IMR-90 (cell line): ENCODE results near the gene SLC30A7. TPM values are rescaled to one million over a fixed set of nuclear protein-coding genes. Genes with fewer than 3 reads are reported as not detected.

Experiments used
- ATAC-seq: fragments of 200-7000 bp; cut with Tn5 transposase; 2 replicates; pipeline ENCODE4 v1.9.1; 2020; ENCODE audit warnings: low read depth, mild to moderate bottlenecking, moderate library complexity
- BruUV-seq: library from RNA; stranded (reverse); fragments of 400-500 nt; replicated peaks from 2 replicates; lab custom pipeline; 2021; lab: Mats Ljungman, UMichigan
- CTCF ChIA-PET: fragments of 300-600 bp; formaldehyde crosslinking; extraction: SDS; loops from one replicate; lab custom pipeline; 2021; ENCODE audit warnings: antibody characterized with exemption; lab: Yijun Ruan, JAX
- POLR2A ChIA-PET: fragments of 300-600 bp; sonication (Branson Sonifier 250); formaldehyde crosslinking; loops from one replicate; lab custom pipeline; 2022; ENCODE audit warnings: antibody characterized with exemption; ENCODE audit not compliant: unreplicated experiment; lab: Charles Lee
- DNase-seq: peaks from one replicate; pipeline ENCODE4 v3.0.0; 2013
- H2AFZ ChIP-seq: replicated peaks from 2 replicates; pipeline ENCODE3; 2013; ENCODE audit warnings: low read length, mild to moderate bottlenecking; ENCODE audit not compliant: poor library complexity
- H2AK5ac ChIP-seq: 2 replicates; pipeline ENCODE4 v1.6.1; 2013; ENCODE audit warnings: low read depth, low read length, inconsistent platforms
- H2AK9ac ChIP-seq: replicated peaks from 2 replicates; pipeline ENCODE3; 2013; ENCODE audit warnings: mild to moderate bottlenecking, low read depth, low read length, moderate library complexity; ENCODE audit not compliant: poor library complexity
- H2BK120ac ChIP-seq: 2 replicates; pipeline ENCODE4 v1.6.1; 2013; ENCODE audit warnings: low read depth, low read length, inconsistent platforms
- H2BK15ac ChIP-seq: 3 replicates; pipeline ENCODE4 v1.6.1; 2013; ENCODE audit warnings: low read depth, low read length, inconsistent platforms
- H2BK20ac ChIP-seq: 2 replicates; pipeline ENCODE4 v1.6.1; 2013; ENCODE audit warnings: low read depth, mild to moderate bottlenecking, inconsistent platforms, low read length, moderate library complexity
- H2BK5ac ChIP-seq: 2 replicates; pipeline ENCODE4 v1.6.1; 2013; ENCODE audit warnings: mild to moderate bottlenecking, low read depth, low read length, inconsistent platforms; ENCODE audit not compliant: poor library complexity, severe bottlenecking
- H3K14ac ChIP-seq: replicated peaks from 2 replicates; pipeline ENCODE4 v1.6.1; 2013; ENCODE audit warnings: low read depth, low read length, inconsistent platforms
- H3K18ac ChIP-seq: 2 replicates; pipeline ENCODE4 v1.6.1; 2013; ENCODE audit warnings: low read depth, low read length, control low read depth
- H3K23ac ChIP-seq: 2 replicates; pipeline ENCODE4 v1.6.1; 2013; ENCODE audit warnings: low read depth, low read length, inconsistent platforms
- H3K27ac ChIP-seq: 2 replicates; pipeline ENCODE4 v1.5.1; 2013; ENCODE audit warnings: mild to moderate bottlenecking, control low read depth, low read length; ENCODE audit not compliant: insufficient read depth
- H3K27me3 ChIP-seq: 2 replicates; pipeline ENCODE4 v1.6.1; 2013; ENCODE audit warnings: low read length; ENCODE audit not compliant: control insufficient read depth, insufficient read depth
- H3K36me3 ChIP-seq: 2 replicates; pipeline ENCODE4 v1.6.1; 2013; ENCODE audit warnings: low read length, mixed read lengths; ENCODE audit not compliant: control insufficient read depth, insufficient read depth
- H3K4ac ChIP-seq: 2 replicates; pipeline ENCODE4 v1.6.1; 2013; ENCODE audit warnings: low read depth, low read length, inconsistent platforms
- H3K4me1 ChIP-seq: 2 replicates; pipeline ENCODE4 v1.6.1; 2013; ENCODE audit warnings: low read length, mixed read lengths; ENCODE audit not compliant: control insufficient read depth, insufficient read depth
- H3K4me2 ChIP-seq: 2 replicates; pipeline ENCODE4 v1.6.1; 2013; ENCODE audit warnings: low read depth, mild to moderate bottlenecking, control low read depth, low read length, moderate library complexity
- H3K4me3 ChIP-seq: 2 replicates; pipeline ENCODE4 v1.5.1; 2013; ENCODE audit warnings: low read depth, mild to moderate bottlenecking, control low read depth, low read length, moderate library complexity; ENCODE audit not compliant: insufficient read depth
- H3K56ac ChIP-seq: 2 replicates; pipeline ENCODE4 v1.6.1; 2013; ENCODE audit warnings: low read length, inconsistent platforms; ENCODE audit not compliant: insufficient read depth; ENCODE audit errors: extremely low read depth
- H3K79me1 ChIP-seq, 2 experiments: 2 replicates each; pipeline ENCODE4 v1.6.1; 2013; ENCODE audit warnings: low read length in 2 of 2, inconsistent platforms in 1 of 2, low read depth in 1 of 2
- H3K9ac ChIP-seq: 2 replicates; pipeline ENCODE4 v1.6.1; 2013; ENCODE audit warnings: low read depth, low read length, control low read depth
- H3K9me1 ChIP-seq: 2 replicates; pipeline ENCODE4 v1.6.1; 2013; ENCODE audit warnings: low read length, inconsistent platforms; ENCODE audit not compliant: insufficient read depth
- H3K9me3 ChIP-seq: 2 replicates; pipeline ENCODE4 v1.6.1; 2013; ENCODE audit warnings: low read length; ENCODE audit not compliant: control insufficient read depth, insufficient read depth
- H4K20me1 ChIP-seq: 2 replicates; pipeline ENCODE4 v1.6.1; 2013; ENCODE audit warnings: low read length, inconsistent platforms; ENCODE audit not compliant: insufficient read depth
- H4K5ac ChIP-seq: 2 replicates; pipeline ENCODE4 v1.6.1; 2013; ENCODE audit warnings: mild to moderate bottlenecking, low read depth, low read length, control low read depth
- H4K8ac ChIP-seq, 2 experiments: 2 replicates each; pipeline ENCODE4 v1.6.1; 2013; ENCODE audit warnings: low read depth in 2 of 2, low read length in 2 of 2, control low read depth in 1 of 2, inconsistent platforms in 1 of 2
- H4K91ac ChIP-seq: 2 replicates; pipeline ENCODE4 v1.6.1; 2013; ENCODE audit warnings: low read depth, low read length, inconsistent platforms; ENCODE audit not compliant: insufficient read depth
- BHLHE40 ChIP-seq: fragments of 150-350 bp; IDR thresholded peaks from 2 replicates; pipeline ENCODE4 v1.6.1; 2016; ENCODE audit warnings: mild to moderate bottlenecking, low read depth, low read length
- CEBPB ChIP-seq: IDR thresholded peaks from 2 replicates; pipeline ENCODE4 v1.6.1; 2012; ENCODE audit warnings: low read depth, low read length, improper control_type of control experiment
- CHD1 ChIP-seq: IDR thresholded peaks from 2 replicates; pipeline ENCODE4 v1.6.1; 2012; ENCODE audit warnings: low read depth, low read length, improper control_type of control experiment
- FOS ChIP-seq: fragments of 150-350 bp; IDR thresholded peaks from 2 replicates; pipeline ENCODE4 v1.6.1; 2016; ENCODE audit warnings: low read depth, low read length
- MAFK ChIP-seq: IDR thresholded peaks from 2 replicates; pipeline ENCODE4 v1.6.1; 2012; ENCODE audit warnings: low read depth, low read length, improper control_type of control experiment
- MAZ ChIP-seq: IDR thresholded peaks from 2 replicates; pipeline ENCODE4 v1.6.1; 2012; ENCODE audit warnings: low read depth, mild to moderate bottlenecking, low read length, improper control_type of control experiment, moderate library complexity, borderline replicate concordance
- MXI1 ChIP-seq: IDR thresholded peaks from 2 replicates; pipeline ENCODE4 v1.6.1; 2012; ENCODE audit warnings: low read depth, mild to moderate bottlenecking, low read length, moderate library complexity, borderline replicate concordance
- NFE2L2 ChIP-seq: fragments of 150-350 bp; IDR thresholded peaks from 2 replicates; pipeline ENCODE4 v1.6.1; 2016; ENCODE audit warnings: low read depth, mild to moderate bottlenecking, low read length
- POLR2A ChIP-seq: IDR thresholded peaks from 2 replicates; pipeline ENCODE4 v1.6.1; 2012; ENCODE audit warnings: mild to moderate bottlenecking, low read depth, low read length
- RAD21 ChIP-seq: IDR thresholded peaks from 2 replicates; pipeline ENCODE4 v1.6.1; 2012; ENCODE audit warnings: low read length, improper control_type of control experiment
- RCOR1 ChIP-seq: IDR thresholded peaks from 2 replicates; pipeline ENCODE4 v1.6.1; 2012; ENCODE audit warnings: mild to moderate bottlenecking, low read length, improper control_type of control experiment; ENCODE audit not compliant: insufficient replicate concordance
- RFX5 ChIP-seq: IDR thresholded peaks from 2 replicates; pipeline ENCODE4 v1.8.0; 2012; ENCODE audit warnings: low read depth, mild to moderate bottlenecking, low read length, moderate library complexity
- SMC3 ChIP-seq: fragments of 150-350 bp; IDR thresholded peaks from 2 replicates; pipeline ENCODE4 v1.6.1; 2016; ENCODE audit warnings: low read depth, mild to moderate bottlenecking, antibody characterized with exemption, low read length, moderate library complexity
- WGBS, 2 experiments: methylation state at CpG; one replicate each; pipeline versions ENCODE4 v1.1.5 to v1.1.7; 2013; ENCODE audit warnings: missing lambda C conversion rate in 2 of 2; ENCODE audit not compliant: insufficient read length in 1 of 2; ENCODE audit errors: extremely low coverage in 2 of 2; 5-methylcytosine and 5-hydroxymethylcytosine counted together
- dilution Hi-C: fragments of 300-500 bp; cut with HindIII; formaldehyde crosslinking; loops from one replicate; pipeline ENCODE4 v1.14.3; 2018; ENCODE audit warnings: low sequenced_read_pairs; ENCODE audit not compliant: unreplicated experiment
- in situ Hi-C: fragments of 300-500 bp; cut with MboI; formaldehyde crosslinking; loops from 3 replicates; pipeline ENCODE4 v1.14.3; 2019; ENCODE audit warnings: low sequenced_read_pairs, inconsistent platforms, mixed read lengths
- intact Hi-C: fragments of 100-400 bp; cut with micrococcal nuclease; formaldehyde crosslinking; loops from 2 replicates; pipeline ENCODE4 v1.10.0; 2022
- polyA plus RNA-seq, 3 experiments: library from polyadenylated mRNA; depleted of rRNA; stranded (reverse); fragments of >200 nt; gene quantifications; 2 replicates each; pipeline ENCODE4 v1.2.3, GENCODE V29; 2012; ENCODE audit warnings: low replicate concordance in 1 of 3
- total RNA-seq: library from RNA; depleted of rRNA; stranded (reverse); fragments of >200 nt; gene quantifications from 2 replicates; pipeline ENCODE4 v1.2.3, GENCODE V29; 2012
- TF ChIP-seq, protein P1 (sequence below): fragments of 150-350 bp; IDR thresholded peaks from 2 replicates; pipeline ENCODE4 v1.6.1; 2016; ENCODE audit warnings: low read depth, mild to moderate bottlenecking, low read length, moderate library complexity, borderline replicate concordance
- TF ChIP-seq, protein P2 (sequence below): conservative IDR thresholded peaks from 2 replicates; pipeline ENCODE4 v1.5.1; 2012; ENCODE audit warnings: mild to moderate bottlenecking, low read depth, low read length, improper control_type of control experiment
- TF ChIP-seq, protein P3 (sequence below): fragments of 150-350 bp; IDR thresholded peaks from 2 replicates; pipeline ENCODE4 v1.6.1; 2017; ENCODE audit warnings: mild to moderate bottlenecking, antibody characterized with exemption, low read length, low read depth

Gene SLC30A7
- total and polyA plus RNA-seq, 2 of the 4 experiments (the other 2 are of a cell fraction), result 8.4 to 60.2 TPM

DNA sequence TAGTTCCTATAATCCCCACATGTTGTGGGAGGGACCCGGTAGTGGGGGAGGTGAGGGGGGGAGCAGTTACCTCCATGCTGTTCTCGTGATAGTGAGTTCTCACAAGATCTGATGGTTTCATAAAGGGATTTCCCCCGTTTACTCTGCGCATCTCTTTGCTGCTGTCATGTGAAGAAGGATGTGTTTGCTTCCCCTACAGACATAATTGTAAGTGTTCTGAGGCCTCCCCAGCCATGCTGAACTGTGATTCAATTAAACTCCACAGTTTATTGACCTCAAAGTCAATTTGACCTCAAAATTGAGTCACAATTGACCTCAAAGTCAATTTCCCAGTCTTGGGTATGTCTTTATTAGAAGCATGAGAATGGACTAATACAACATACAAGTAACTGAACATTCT, 110.0 kb downstream of the SLC30A7 start:
- WGBS, 2 experiments, result no CpG with 5 or more reads among the region's 4 CpGs
- H2AFZ ChIP-seq, result no peak overlapping the region
- no peaks in the 10 kb centered on the region for H4K20me1 ChIP-seq
- no peak overlapping the region for H3K4me2 ChIP-seq
- no peak overlapping the region; the same call in 1 of the 2 replicates for H3K27ac ChIP-seq
- no peak overlapping the region for H4K91ac ChIP-seq
- peak overlapping the region; percentile 57; the same call in 1 of the 2 replicates for H3K18ac ChIP-seq
- H4K8ac ChIP-seq, result no peak overlapping the region
- H3K56ac ChIP-seq, result no peak overlapping the region
- H2BK120ac ChIP-seq, result peak overlapping the region; percentile 10; the same call in 1 of the 2 replicates
- peak; percentile 10 for DNase-seq
- H2AK9ac ChIP-seq, result no peak overlapping the region
- peak overlapping the region; percentile 36 for H3K4ac ChIP-seq
- H4K5ac ChIP-seq, result no peak overlapping the region
- 0 out of 2 replicates have a peak overlapping the region, but pooled peaks have one; percentile 21 for H2AK5ac ChIP-seq
- no TSS peak for BruUV-seq
- ChIA-PET CTCF (interaction anchor here (1.3 kb wide), 1 partner anchor 17 kb away, joined by 4 read pairs; no protein-coding TSS in a partner anchor), POLR2A (no interaction called here)
- no peak overlapping the region for H3K9ac ChIP-seq
- intact Hi-C loops, result loop anchor here (5.0 kb wide), 1 partner anchor 231 kb away; the partner anchor contains the start of gene S1PR1
- TF ChIP-seq, protein P1, sequence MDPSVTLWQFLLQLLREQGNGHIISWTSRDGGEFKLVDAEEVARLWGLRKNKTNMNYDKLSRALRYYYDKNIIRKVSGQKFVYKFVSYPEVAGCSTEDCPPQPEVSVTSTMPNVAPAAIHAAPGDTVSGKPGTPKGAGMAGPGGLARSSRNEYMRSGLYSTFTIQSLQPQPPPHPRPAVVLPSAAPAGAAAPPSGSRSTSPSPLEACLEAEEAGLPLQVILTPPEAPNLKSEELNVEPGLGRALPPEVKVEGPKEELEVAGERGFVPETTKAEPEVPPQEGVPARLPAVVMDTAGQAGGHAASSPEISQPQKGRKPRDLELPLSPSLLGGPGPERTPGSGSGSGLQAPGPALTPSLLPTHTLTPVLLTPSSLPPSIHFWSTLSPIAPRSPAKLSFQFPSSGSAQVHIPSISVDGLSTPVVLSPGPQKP, result no peak
- TF ChIP-seq CHD1 (no peak), SMC3 (no peak), MXI1 (no peak), CEBPB (no peak), MAZ (no peak), NFE2L2 (no peak), RFX5 (no peak), FOS (no peak), RAD21 (no peak), BHLHE40 (no peak), POLR2A (no peak), MAFK (no peak), RCOR1 (no peak)
- TF ChIP-seq, protein P2, sequence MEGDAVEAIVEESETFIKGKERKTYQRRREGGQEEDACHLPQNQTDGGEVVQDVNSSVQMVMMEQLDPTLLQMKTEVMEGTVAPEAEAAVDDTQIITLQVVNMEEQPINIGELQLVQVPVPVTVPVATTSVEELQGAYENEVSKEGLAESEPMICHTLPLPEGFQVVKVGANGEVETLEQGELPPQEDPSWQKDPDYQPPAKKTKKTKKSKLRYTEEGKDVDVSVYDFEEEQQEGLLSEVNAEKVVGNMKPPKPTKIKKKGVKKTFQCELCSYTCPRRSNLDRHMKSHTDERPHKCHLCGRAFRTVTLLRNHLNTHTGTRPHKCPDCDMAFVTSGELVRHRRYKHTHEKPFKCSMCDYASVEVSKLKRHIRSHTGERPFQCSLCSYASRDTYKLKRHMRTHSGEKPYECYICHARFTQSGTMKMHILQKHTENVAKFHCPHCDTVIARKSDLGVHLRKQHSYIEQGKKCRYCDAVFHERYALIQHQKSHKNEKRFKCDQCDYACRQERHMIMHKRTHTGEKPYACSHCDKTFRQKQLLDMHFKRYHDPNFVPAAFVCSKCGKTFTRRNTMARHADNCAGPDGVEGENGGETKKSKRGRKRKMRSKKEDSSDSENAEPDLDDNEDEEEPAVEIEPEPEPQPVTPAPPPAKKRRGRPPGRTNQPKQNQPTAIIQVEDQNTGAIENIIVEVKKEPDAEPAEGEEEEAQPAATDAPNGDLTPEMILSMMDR, result no peak
- TF ChIP-seq, protein P3, sequence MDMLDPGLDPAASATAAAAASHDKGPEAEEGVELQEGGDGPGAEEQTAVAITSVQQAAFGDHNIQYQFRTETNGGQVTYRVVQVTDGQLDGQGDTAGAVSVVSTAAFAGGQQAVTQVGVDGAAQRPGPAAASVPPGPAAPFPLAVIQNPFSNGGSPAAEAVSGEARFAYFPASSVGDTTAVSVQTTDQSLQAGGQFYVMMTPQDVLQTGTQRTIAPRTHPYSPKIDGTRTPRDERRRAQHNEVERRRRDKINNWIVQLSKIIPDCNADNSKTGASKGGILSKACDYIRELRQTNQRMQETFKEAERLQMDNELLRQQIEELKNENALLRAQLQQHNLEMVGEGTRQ, result no peak
- H2BK20ac ChIP-seq, result peak overlapping the region; percentile 25; the same call in 1 of the 2 replicates
- in situ Hi-C loops, result no loop called here
- no peaks in the 10 kb centered on the region for H3K27me3 ChIP-seq
- no peak for ATAC-seq
- H3K23ac ChIP-seq, result 0 out of 2 replicates have a peak overlapping the region, but pooled peaks have one; percentile 5
- no peak overlapping the region for H3K4me3 ChIP-seq
- peaks cover 2% of the 10 kb centered on the region; the same call in 1 of the 2 replicates for H3K36me3 ChIP-seq
- H3K9me1 ChIP-seq, result peaks cover 7% of the 10 kb centered on the region; the same call in 1 of the 2 replicates
- H3K4me1 ChIP-seq, result peaks cover 10% of the 10 kb centered on the region; the same call in 1 of the 2 replicates
- dilution Hi-C loops, result no loop called here
- 0 out of 2 replicates have a peak overlapping the region, but pooled peaks have one; percentile 25 for H3K14ac ChIP-seq
- H3K79me1 ChIP-seq, result 0 out of 4 replicates have a peak, but pooled peaks cover 0 to 8% of the 10 kb centered on the region in 2 experiments
- no peak overlapping the region; the same call in 2 of the 3 replicates for H2BK15ac ChIP-seq
- no peaks in the 10 kb centered on the region for H3K9me3 ChIP-seq
- H2BK5ac ChIP-seq, result no peak overlapping the region
